Measurements from ENCODE around the gene DDX5.

DDX5 gene

GRCh38 chr17:64496786-64497564 lies 9.1 kb downstream of the DDX5 start, which contains the start of gene POLG2 (continued):
- TF ChIP-seq ZNF274 (IDR thresholded peaks at IDR 0.05; ENCODE audit: low read length) (no peak), ZNF274 (tag by site-specific recombination; IDR thresholded peaks at IDR 0.05; ENCODE audit: borderline replicate concordance) (no peak), ZBTB11 (tag by site-specific recombination; conservative IDR thresholded peaks at IDR 0.05; ENCODE audit: low read depth) (peak; percentile 94), ZNF654 (tag by site-specific recombination; IDR thresholded peaks at IDR 0.05; ENCODE audit: low read depth) (peak; percentile 49), GFI1B (tag by site-specific recombination; IDR thresholded peaks at IDR 0.05) (no peak), SALL2 (tag by site-specific recombination; IDR thresholded peaks at IDR 0.05; ENCODE audit: borderline replicate concordance) (no peak), KLF17 (tag by site-specific recombination; IDR thresholded peaks at IDR 0.05) (no peak; the same call in 1 of the 2 replicates), PRDM6 (tag by site-specific recombination; IDR thresholded peaks at IDR 0.05) (peak; percentile 70), GLI4 (tag by site-specific recombination; IDR thresholded peaks at IDR 0.05) (no peak), REST (tag by site-specific recombination; IDR thresholded peaks at IDR 0.05) (peak; percentile 40; the same call in 1 of the 2 replicates), BCL6B (tag by site-specific recombination; IDR thresholded peaks at IDR 0.05) (no peak), IKZF3 (tag by site-specific recombination; IDR thresholded peaks at IDR 0.05) (no peak), ZNF791 (tag by site-specific recombination; IDR thresholded peaks at IDR 0.05) (no peak), ZBTB48 (tag by site-specific recombination; IDR thresholded peaks at IDR 0.05) (no peak), ZSCAN30 (tag by site-specific recombination; IDR thresholded peaks at IDR 0.05) (no peak), ZNF596 (tag by site-specific recombination; IDR thresholded peaks at IDR 0.05) (no peak), ZBTB10 (tag by site-specific recombination; IDR thresholded peaks at IDR 0.05) (no peak), ZNF398 (tag by site-specific recombination; IDR thresholded peaks at IDR 0.05) (no peak), ZNF585B (tag by site-specific recombination; IDR thresholded peaks at IDR 0.05) (no peak)
